Measurements from ENCODE around the gene GRAMD1A.

DNA sequence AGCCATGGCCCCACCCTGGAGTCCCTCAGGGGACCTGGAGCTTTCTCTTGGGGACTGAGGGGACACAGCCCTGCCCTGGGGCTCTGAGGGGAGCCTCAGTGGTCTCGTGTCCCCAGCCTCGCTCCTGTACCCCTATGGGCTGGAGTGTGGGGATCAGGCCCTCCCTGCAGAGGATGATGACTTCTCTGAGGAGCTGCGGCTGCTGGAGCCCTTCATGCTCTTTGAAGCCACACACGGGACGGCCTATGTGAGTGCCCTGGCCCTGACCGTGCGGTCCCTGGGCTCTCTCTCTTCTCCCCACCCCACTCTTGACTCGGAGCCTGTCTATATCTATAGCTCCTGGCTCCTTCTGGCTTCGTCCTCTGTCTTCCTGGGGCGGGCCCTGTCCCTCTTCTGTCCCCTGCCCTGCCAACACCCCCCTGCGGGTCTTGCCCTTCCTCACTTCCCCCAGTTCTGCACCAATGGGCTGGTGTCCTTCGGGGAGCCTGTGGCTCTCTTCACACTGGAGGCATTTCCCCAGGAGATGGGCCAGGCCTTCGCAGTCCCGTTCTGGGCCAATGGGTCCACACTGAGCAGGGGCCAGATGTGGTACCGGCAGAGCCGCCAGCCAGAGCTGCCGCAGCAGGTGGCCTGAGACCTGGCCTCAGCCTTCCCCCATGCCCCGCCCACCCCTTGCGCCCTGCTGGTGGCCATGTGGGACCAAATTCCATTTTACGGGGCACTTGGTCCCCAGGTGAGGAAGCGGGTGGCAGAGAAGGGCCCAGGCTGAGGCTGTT lies 74.5 kb downstream of the GRAMD1A start:
- TF ChIP-seq YY1 (IDR thresholded peaks at IDR 0.05; ENCODE audit: insufficient read depth, insufficient read length) (no peak), SUZ12 (IDR thresholded peaks at IDR 0.05; ENCODE audit: extremely low read depth, insufficient read depth, insufficient read length) (no peak)
